Measurements from ENCODE around the gene TMOD3.

GRCh38 chr15:51856714-51857380, 27.4 kb downstream of the TMOD3 start:
- TF ChIP-seq POLR2A (IDR thresholded peaks at IDR 0.05; ENCODE audit: low read depth, low read length), result no peak
- TF ChIP-seq CTCF (IDR thresholded peaks at IDR 0.05; ENCODE audit: extremely low read depth in 1 of 2, insufficient read depth in 1 of 2, low read depth in 1 of 2, low read length in 2 of 2), result no peak
- no peak for TF ChIP-seq MYC (IDR thresholded peaks at IDR 0.05; ENCODE audit: low read depth, low read length)
- no peak for TF ChIP-seq EZH2 (IDR thresholded peaks at IDR 0.05; ENCODE audit: borderline replicate concordance, low read depth, low read length, severe bottlenecking)
- TF ChIP-seq GATA2 (IDR thresholded peaks at IDR 0.05; ENCODE audit: insufficient read depth, insufficient read length, low read depth, low read length), result no peak
